Stimulated activated CD8-positive, alpha-beta memory T cell treated with anti-CD3 and anti-CD28 coated beads, Interleukin-15, amount 100 ng/mL, for 4 hours (primary cell): Measurements from ENCODE around the gene DIP2C.

Source experiments
- DNase-seq, 2 donors: peaks; one replicate each; pipeline ENCODE4 v3.0.0-alpha.2; 2020; ENCODE audit warnings: low read depth in 2 of 2

The DIP2C gene

DNA sequence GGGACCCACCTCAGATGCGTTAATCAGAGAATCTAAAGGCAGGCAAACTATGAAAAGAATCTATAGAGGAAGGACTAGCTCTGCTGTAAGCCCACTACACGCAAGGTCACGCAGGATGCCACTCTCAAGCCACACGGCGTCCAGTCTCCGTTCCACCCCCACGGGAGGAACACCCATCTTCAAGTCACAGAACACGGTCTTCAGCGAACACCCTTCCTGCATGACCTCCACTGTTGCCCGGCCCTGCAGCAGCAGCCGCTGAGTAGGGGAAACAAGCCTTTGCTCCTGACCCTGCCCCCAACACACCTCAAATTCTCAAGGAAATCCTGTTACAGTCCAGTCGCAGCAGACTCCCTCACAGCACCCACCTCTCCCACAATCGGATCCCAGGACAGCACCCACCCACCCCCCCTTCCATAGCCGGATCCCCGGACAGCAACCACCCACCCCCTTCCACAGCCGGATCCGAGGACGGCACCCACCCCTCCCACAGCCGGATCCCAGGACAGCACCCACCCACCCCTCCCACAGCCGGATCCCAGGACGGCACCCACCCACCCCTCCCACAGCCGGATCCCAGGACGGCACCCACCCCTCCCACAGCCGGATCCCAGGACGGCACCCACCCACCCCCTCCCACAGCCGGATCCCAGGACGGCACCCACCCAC, 133.7 kb downstream of the DIP2C start:
- DNase-seq: no peak

DNA sequence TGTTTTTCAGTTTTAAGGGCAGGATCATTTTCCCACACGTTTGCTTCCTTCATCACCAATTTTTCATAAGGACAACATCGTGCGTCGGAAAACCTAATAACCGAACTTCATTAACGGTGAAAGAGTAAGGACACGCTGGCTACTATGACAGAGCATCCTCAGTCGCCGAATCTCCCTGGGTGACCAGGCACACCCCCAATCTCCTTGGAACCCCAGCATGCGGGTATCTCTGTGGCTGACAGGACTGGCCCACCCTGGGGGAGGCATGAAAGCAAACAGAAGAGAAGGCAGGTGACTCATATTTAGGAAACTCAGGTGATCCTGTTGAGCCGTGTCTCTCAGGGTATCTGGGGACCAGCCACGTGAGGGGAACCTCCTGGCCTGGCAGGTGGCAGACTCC, 134.2 kb downstream of the DIP2C start:
- DNase-seq: no peak

DNA sequence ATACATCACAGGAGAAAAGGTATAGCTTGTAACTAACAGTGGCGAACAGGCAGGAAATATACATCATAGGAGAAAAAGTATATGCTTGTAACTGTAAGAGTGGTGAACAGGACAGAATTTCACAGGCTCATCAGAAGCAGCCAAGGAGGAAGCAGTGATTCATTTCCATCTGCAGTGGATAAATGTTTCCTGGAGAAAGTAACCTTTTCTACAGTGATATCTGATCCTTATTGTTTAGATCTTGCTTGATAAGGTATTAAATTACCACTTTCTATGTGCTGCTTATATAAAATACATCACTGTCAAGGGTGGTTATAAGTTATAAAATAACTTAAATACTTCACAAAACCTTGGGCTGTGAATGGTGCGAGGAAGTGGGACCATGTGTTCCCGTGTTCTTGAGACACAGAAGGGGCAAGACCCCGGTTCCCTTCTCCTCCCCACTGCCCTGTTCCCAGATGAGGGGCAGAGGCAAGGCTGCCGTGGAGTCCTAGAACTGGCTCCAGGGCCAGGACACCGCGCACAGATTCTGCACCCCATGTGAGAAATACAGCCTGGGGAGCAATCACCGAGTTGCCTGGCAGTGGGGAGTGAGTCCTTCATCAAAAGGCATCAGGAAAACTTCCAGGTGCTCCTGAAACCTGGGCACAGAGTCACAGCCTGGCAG, 135.2 kb downstream of the DIP2C start:
- DNase-seq: no peak

DNA sequence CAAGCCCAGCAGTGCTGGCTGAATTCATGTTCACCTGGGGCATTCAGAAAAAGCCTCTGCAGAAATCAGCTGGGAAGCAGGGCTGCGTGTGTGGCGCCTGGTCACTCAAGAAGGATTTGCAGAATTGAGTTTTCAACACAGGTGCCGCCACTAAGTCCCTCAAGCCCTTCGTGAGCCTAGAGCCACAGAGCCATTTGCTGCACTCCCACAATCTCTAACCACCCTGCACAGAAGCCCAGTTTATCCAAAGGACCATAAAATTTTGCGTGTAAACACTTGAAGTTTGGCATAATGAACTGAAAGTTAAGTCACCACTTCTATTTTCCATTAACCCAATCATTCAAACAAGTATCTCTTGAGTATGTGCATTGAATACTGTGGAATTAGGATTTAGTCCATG, 136.2 kb downstream of the DIP2C start:
- no peak for DNase-seq

DNA sequence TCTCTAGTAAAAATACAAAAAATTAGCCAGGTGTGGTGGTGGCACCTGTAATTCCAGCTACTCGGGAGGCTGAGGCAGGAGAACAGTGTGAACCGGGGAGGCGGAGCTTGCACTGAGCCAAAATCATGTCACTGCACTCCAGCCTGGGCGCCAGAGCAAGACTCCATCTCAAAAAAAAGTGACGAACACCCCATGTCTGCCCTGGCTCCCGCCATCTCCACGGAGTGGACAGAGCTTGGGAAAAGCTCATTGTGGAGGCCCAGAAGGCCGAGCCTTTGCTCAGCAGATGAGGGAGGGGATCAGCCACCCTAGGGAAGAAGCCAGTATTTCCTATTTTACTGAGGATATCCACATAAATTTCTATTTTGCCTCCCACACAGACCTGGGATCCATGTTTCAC, 136.8 kb downstream of the DIP2C start:
- DNase-seq: no peak

DNA sequence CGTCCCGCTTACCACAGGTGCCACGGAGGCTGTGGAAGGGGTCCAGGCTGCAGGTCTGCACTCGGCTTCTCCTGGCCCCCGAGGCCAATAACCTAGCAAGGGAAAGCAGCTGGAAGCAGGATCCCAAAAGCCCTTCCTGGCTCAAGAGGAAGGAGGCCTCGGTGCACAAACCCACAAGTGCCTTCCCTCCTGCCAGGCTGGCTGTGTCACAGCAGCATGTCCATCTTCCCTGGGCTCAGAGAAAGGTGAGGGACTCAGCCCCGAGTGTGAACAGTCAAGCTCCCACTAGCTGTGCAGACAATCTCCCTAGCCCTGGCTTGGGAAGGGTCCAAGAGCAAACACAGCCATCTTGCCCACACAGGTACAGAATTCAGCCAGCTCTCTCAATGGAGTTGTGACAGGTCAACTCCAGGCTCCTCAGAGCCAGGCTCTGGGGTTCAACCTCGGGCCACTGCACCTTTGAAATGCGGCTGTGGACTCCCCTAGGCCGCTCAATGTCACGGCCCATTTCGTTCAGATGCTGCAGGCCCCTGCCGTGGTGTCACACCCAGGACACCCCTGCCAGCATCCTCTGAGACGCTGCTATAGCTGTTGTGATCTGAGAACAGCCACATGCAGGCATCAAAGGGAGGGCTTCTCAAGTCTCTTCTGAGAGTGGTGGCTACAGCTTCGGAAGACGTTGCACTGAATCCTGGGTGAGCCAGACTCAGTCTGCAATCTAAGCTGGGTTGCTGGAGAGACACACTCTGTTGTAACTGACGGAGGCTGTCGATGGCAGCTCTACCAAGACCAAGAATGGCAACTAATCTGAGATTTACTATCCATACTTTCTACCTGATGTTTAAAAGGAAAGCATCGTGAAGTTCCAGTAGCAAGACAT, 137.9 kb downstream of the DIP2C start:
- DNase-seq: no peak

DNA sequence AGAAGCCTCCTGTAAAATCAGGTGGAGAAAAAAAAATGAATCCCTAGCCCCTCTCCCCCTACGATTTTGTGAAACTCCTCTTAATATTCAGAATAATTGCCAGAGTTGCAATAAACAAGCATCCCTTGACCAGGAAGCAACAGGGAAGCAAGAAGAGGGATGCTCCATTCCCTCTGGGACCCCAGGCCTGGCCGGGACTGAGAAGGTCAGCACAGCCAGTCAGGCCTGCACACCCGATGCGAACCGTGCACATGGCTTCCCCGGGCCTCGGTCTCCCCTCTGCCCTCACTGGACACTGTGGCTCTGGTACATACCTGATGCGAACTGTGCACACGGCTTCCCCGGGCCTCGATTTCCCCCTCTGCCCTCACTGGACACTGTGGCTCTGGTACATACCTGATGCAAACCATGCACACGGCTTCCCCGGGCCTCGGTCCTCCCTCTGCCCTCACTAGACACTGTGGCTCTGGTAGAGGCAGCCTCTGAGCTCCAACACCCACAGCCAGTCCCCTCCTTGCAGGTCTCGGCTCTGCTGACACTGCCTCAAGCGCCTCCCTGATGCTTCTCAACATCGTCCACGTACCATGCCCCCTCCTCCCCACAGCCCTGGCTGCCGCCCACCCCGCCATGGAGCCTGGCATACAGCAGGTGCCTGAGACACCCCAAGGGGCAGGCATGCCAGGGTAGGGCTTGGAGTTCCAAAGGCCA, 138.6 kb downstream of the DIP2C start:
- DNase-seq: no peak

DNA sequence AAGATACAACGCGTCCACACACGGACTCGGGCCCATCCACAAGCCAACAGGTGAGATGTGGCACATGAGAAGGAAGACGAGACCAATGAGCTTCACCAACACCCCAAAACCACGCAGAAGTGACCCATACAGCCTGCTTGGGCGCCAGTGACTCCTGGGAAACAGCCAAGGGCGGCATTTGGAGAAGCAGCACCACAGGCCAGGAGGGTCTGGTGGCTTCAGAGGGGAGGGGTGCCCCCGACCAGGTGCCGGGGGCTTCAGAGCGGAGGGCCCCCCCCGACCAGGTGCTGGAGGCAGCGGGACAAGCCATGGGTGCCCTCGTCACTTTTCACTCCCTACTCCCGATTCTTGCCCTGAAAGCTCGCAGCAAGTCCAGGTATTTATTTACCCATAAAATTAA, 140.1 kb downstream of the DIP2C start:
- DNase-seq: no peak

DNA sequence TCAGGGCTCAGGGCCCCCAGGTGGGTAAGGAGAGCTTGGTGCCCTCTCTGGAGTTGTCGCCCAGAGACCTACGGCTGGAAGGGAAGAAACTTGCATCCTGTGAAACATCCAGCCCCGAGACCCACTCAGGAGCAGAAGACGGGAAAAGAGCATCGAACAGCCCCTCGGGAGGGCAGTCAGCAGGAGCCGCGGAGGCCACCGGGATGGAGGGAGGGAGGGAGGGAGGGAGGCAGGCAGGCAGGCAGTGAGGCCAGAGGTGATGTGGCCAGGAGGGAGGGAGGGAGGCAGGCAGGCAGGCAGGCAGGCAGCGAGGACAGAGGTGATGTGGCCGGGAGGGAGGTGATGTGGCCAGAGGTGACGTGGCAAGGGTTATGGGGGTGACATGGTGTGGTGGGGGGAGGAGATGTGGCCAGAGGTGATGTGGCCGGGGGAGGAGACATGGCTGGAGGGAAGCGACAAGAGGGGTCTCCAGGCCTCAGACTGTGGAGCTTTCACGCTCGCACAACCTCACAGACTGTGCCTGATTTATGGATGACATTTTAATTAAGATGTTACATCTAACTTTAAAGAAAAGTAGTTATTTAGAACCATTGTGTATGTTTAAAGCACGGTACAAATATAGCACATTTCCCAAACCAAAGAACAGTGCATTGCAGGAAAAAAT, 141.1 kb downstream of the DIP2C start:
- no peak for DNase-seq

DNA sequence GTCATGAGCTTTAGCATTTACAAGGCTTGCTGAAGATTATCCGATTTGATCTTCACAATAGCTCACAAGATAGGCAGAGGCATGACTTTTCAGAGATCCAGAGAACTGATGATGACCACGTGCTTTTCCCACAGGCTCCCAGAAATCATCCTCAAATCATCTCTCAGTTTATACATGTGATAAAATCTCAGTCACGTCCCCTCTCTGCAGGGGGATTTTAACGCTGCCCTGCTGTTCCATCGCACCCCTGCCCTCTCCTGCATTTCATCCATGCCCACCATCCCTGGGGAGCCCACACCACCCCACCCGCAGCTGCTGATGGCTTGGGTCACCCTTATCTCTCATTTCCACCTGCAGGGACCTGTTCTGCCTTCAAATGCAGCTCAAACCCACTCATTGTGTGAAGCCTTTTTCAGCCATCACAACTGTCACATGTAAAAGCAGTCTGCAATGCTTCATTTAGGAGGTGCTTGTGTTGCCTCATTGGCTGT, 141.8 kb downstream of the DIP2C start:
- DNase-seq: no peak

DNA sequence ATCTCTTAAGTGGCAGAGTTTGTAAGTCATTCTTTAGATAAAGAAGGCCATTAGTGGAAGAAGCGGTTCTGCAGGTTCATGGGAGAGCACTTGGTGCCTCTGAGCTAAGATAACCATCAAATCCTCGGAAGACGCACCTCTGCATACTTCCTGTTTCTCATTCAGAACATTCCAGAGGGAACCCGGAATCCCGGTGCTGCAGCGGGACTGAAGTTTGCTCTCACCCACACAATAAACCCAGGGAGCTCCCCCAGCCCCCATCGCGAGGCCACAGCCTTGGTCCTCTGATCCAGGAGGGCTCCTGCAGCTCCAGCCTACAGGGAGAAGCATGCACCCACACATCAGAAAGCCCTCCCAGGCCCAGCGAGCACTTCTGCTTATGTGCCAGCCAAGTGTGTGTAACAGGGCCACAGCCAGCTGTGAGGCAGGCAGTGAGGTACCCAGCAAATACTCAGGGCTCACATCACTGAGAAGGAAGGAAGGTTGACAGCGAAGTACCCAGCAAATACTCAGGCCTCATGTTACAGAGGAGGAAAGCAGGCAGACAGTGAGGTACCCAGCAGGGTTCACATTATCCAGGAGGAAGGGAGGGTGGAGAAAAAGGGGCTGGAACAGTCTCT, 142.4 kb downstream of the DIP2C start:
- no peak for DNase-seq

DNA sequence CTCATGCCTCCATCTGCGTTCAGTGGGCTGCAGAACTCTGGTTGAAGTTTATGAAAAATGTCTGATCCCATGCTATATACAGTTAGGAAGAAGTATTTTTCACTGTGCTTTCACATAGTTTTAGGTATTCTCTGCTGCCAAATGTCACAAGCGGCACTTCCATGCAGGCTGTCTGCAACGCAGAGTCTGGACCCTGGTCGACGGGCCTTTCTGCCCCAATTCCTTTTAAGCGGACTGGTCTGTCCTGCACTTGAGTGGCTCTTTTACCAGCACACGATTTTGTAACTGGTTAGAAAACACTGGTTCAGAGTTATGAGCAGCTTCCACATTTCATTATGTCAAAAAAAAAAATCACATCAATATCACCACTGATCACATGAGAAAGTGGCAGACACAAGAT, 143.0 kb downstream of the DIP2C start:
- no peak for DNase-seq

DNA sequence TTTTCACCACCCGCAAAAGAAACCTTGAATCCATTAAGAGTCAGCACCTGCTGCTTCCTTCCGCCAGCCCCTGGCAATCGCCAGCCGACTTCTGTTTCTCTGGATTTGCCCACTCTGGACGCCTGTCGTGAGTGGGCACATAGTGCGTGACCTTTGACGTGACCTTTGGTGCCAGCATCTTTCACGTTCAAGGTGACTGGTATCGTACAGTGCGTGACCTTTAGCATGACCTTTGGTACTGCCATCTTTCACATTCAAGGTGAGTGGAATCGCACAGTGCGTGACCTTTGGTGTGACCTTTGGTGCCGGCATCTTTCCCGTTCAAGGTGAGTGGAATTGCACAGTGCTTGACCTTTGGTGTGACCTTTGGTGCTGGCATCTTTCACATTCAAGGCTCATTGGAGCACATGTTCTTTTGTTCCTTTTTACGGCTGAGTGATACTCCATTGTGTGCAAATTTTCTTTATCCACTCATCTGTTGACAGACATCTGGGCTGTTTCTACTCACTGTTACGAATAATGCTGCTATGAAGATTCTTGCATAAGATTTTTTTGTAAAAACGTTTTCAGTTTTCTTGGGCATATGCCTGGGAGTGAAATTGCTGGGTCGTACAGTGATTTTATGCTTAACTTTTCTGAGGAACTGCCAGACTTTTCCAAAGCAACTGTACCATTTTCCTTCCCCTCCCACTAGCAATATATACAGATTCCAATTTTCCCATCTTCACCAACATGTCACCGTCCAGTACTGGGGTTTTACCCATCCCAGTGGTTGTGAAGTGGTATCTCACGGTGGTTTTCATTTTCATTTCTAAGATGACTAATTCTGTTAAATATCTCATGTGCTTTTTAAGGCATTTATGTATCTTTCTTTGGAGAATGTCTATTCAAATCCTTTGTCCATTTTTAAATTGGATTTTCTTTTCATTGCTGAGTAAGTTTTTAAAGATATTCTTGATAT, 145.3 kb downstream of the DIP2C start:
- DNase-seq: no peak

DNA sequence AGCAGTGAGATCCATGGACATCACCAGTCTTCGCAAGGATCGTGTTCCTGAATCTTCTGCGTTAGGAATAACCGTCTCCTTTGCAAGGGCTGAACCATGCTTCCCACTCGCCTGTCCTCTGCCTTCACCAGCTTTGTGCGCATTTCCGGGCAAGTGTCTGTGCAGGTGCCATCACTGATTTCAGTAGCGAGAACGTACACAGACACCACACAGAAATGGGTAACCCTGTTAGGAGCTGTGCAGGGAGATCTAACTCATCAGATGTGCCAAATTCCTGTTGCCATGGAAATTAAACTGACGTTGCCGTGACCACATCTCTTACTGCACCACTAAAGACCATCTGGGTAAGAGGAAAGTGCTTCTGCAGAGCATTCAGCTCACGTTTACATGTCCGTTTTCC, 146.3 kb downstream of the DIP2C start:
- DNase-seq: no peak

DNA sequence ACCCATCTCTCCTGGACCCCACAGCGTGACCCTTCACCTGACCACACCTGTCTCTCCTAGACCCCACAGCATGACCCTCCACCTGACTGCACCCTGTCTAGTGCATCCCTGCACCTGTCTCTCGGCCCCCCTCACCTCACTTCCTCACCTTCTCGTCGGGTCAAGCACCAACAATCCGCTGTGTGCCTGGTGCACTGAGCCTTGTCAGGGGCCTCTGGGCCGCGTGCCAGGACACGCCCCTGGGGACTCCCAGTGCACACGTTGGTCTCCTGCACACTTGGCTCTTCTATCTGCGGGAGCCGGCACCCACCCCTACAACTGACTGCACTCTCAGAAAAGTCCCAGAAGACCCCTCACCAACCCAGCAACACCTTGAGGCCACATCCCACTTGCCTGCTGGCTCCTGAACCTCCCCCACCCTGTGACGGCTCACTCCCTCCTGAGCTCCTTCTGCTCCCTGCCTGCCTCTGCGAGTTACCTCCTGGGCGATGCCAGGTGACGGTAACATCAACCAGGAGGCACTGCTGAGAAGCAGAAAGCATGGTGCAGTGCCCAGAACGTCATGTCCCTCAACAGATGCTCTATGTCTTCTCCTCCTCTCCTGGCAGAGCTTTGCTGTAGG, 147.6 kb downstream of the DIP2C start:
- DNase-seq: no peak

DNA sequence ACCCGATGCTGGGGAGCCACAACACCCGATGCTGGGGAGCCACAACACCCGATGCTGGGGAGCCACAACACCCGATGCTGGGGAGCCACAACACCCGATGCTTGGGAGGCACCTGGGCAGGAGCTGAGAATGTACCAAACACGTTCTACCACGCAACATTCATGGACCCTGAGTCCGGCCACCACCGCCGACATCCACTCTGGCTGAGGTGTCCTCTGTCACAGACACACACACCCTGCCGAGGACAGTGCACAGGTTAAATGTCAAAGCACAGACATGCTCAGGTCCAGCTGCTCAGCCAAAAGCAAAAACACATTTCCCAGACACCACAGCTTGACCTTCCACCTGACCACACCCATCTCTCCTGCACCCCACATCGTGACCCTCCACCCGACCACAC, 148.4 kb downstream of the DIP2C start:
- no peak for DNase-seq

DNA sequence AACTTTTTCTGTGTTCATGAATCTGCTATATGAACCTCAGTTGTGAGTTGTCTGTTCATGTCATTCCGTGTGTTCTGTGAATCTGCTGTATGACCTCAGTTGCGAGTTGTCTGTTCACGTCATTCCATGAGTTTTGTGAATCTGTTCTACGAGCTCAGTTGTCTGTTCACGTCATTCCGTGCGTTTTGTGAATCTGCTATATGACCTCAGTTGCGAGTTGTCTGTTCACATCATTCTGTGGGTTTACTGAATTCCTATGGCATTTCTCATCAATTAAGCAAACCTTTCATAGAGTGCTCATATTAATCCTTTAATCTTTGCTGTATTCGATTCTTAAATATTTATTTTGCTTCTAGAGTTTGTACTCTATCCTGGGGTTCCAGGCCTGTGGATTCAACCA, 150.6 kb downstream of the DIP2C start:
- DNase-seq: no peak

DNA sequence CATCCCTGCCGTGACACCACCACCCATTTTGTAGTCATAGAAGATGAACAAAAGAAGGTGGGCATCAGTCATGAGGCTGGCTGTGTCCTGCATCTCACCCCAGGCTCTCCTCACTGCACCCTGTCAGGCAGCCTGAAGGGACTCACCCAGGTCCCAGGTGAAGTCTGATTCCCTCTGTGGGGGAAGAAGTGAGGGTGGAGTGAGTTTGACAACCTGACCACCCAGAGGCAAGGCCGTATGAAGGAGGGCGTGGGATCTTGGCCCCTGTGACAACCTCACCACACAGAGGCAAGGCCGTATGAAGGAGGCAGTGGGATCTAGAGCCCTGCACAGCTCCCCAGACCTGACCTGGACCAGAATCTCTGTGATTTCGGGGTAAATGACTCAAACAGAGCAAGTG, 152.5 kb downstream of the DIP2C start:
- DNase-seq: no peak

DNA sequence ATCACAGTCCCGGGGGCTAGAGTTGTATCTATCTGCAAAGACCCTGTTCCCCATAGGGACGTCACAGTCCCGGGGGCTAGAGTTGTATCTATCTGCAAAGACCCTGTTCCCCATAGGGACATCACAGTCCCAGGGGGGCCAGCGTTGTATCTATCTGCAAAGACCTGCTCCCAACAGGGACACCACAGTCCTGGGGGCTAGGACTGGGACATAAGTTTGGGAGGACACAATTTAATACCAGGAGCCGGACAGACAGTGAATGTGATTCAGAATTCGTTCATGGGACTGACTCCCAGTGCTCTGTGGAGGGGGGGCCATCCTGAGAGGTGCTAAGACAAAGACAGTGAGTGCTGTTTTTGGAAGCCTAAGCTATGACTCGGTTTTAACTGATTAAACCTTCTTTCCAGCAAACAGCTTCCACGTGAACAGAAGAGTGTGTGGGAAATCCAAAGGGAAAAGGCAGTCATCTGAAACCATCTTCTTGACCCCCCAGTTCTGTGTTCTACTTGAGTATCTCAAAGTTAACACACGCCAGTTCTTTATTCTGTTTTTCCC, 153.0 kb downstream of the DIP2C start:
- DNase-seq: no peak
